A549 (cell line): ENCODE measurements around the gene TPM4.

Source experiments
- CTCF ChIP-seq: fragments of >200 bp; sonication (Bioruptor Twin); formaldehyde crosslinking; IDR thresholded peaks from 3 replicates; pipeline ENCODE4 v1.5.1; 2016
- MAFK ChIP-seq: fragments of 450-650 bp; IDR thresholded peaks from 2 replicates; pipeline ENCODE4 v1.6.1; 2014; ENCODE audit not compliant: partially characterized antibody
- POLR2A ChIP-seq: IDR thresholded peaks from 2 replicates; pipeline ENCODE4 v1.6.1; 2012; ENCODE audit warnings: mild to moderate bottlenecking, low read length
- SMC3 ChIP-seq: fragments of >200 bp; sonication (Bioruptor Twin); formaldehyde crosslinking; IDR thresholded peaks from 3 replicates; pipeline ENCODE4 v1.6.1; 2018; ENCODE audit warnings: inconsistent platforms
- ZSCAN20 ChIP-seq: fragments of 250-450 bp; sonication (Bioruptor Pico); IDR thresholded peaks from 2 replicates; pipeline ENCODE4 v1.8.0; 2022; ENCODE audit warnings: mild to moderate bottlenecking, moderate library complexity

- no peak for TF ChIP-seq POLR2A
- TF ChIP-seq ZSCAN20 (CRISPR knock-in tag) = no peak
- no peak for TF ChIP-seq CTCF
- TF ChIP-seq MAFK = no peak
- TF ChIP-seq SMC3 = no peak
Observed at GRCh38 chr19:16127776-16128371, 51.6 kb downstream of the TPM4 start.
